Measurements from ENCODE around the gene FGF11. TPM values are rescaled to one million over a fixed set of nuclear protein-coding genes. Genes with fewer than 3 reads are reported as not detected.

FGF11 gene
- total and polyA plus RNA-seq, 3 experiments from 2014 or later = 0.12 to 1.1 (median 0.85) TPM

DNA sequence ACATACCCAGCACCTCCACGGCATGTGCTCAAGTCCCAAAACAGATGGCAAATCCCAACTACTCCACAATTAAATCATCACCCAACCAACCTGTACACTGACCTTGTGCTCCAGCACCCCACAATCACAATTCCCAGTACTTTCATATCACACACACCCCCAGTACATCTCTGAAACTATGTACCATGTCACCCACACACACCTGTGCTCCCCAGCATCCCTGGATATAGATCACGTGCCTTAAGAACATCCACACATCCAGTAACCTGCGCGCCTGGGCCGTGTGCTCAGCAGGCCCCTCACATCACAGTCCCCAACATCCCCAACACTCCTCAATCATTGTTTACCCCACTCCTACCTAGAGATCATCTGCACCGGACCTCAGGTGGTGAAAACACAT is 29.6 kb upstream of the FGF11 start:
- Histone ChIP-seq H3K36me3 (ENCODE audit: insufficient read depth, low read length) (no peaks in the 10 kb centered on the region), H3K27me3 (ENCODE audit: insufficient read depth, low read length, poor library complexity, severe bottlenecking) (no peaks in the 10 kb centered on the region), H3K4me1 (ENCODE audit: insufficient read depth, low read length) (peaks cover 8% of the 10 kb centered on the region), H3K4me3 (ENCODE audit: low read length) (no peak overlapping the region), H3K9me3 (ENCODE audit: low read length) (no peaks in the 10 kb centered on the region), H3K27ac (ENCODE audit: low read depth, low read length) (no peak overlapping the region)
- Mint-ChIP-seq H3K27ac (peak overlapping the region in 3 of 8 donors; percentile 0 to 43 (median 31)), H3K36me3 (no peaks in the 10 kb centered on the region), H3K9me3 (no peaks in the 10 kb centered on the region), H3K4me3 (peak overlapping the region in 1 of 7 donors; percentile 78), H3K27me3 (peaks cover 0 to 6% of the 10 kb centered on the region in 2 donors), H3K4me1 (peaks cover 8 to 24% (median 8%) of the 10 kb centered on the region in 3 donors)
- POLR2A ChIA-PET = no interaction called here
- DNase-seq = no peak
- CTCF ChIA-PET = interaction anchor here (1.8 kb wide), 1 partner anchor 27 kb away, joined by 7 read pairs; no protein-coding TSS in a partner anchor

DNA sequence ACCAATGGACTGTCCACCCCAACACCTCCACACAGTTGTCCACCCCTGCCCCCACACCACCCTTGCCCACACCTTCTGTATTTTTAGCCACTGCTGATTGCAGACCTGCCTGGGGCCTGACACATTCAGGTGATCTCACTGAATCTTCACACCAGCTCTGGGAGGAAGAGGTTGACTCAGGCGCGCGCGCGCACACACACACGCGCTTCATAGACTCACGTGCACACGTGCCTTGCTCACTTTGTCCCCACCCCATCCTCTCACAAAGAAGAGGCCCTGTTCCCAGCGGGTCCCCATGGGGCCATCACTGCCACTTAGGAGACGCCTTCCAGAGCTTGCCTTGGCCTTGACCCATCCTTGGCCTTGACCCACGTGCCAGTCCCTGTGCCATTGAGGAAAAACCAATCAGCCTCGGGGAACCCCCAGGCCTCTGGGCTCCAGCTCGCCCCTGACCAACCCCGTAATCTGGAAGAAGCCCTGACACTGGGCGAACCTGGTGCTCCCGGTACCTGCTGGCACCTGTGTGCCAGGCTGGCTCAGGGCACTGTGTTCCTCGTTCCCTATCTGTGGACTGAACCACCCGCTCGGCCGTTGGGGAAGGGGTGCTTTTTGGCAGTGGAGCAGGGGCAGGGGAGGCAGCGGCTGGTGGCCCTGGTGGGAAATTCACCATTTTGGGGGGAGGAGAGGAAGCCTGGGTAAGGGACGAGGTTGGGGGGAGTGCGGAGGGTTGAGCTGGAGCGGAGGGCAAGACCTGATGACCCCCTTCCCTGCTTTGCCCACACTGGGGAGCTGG is 28.5 kb upstream of the FGF11 start:
- H3K27ac ChIP-seq (ENCODE audit: low read depth, low read length) = no peak overlapping the region
- no peaks in the 10 kb centered on the region for H3K4me1 ChIP-seq (ENCODE audit: insufficient read depth, low read length)
- H3K36me3 Mint-ChIP-seq = no peaks in the 10 kb centered on the region
- H3K9me3 Mint-ChIP-seq = no peaks in the 10 kb centered on the region
- H3K4me3 Mint-ChIP-seq = peak overlapping the region in 1 of 7 donors; percentile 37
- no peaks in the 10 kb centered on the region for H3K36me3 ChIP-seq (ENCODE audit: insufficient read depth, low read length)
- H3K9me3 ChIP-seq (ENCODE audit: low read length) = no peaks in the 10 kb centered on the region
- no peak overlapping the region for H3K4me3 ChIP-seq (ENCODE audit: low read length)
- no peak for DNase-seq
- H3K27me3 ChIP-seq (ENCODE audit: insufficient read depth, low read length, poor library complexity, severe bottlenecking) = no peaks in the 10 kb centered on the region
- H3K4me1 Mint-ChIP-seq = peaks cover 5 to 17% (median 8%) of the 10 kb centered on the region in 3 donors
- CTCF ChIA-PET = no interaction called here
- peaks cover 0 to 6% of the 10 kb centered on the region in 2 donors for H3K27me3 Mint-ChIP-seq
- POLR2A ChIA-PET = no interaction called here
- peak overlapping the region in 1 of 8 donors; percentile 38 for H3K27ac Mint-ChIP-seq

DNA sequence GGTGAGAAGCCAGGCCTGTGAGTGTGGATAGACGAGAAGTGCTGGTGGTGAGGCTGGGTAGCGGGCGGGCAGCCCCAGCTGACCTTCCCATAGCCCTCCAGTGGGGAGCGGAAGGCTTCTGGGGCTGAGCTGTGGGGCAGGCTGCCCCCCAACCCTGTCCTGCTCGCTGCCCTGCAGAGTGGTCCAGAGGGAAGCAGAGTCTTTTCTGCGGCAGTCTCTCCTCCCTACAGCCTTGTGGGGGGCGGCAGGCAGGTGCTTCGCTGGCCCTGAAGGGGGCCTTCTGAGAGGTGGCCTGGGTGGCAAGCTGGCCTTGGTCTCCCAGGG is 27.9 kb upstream of the FGF11 start:
- no peaks in the 10 kb centered on the region for H3K27me3 ChIP-seq (ENCODE audit: insufficient read depth, low read length, poor library complexity, severe bottlenecking)
- Mint-ChIP-seq H3K36me3 (no peaks in the 10 kb centered on the region), H3K9me3 (no peaks in the 10 kb centered on the region), H3K4me1 (peaks cover 0 to 13% (median 8%) of the 10 kb centered on the region in 3 donors), H3K27me3 (peaks cover 0 to 4% of the 10 kb centered on the region in 2 donors), H3K4me3 (no peak overlapping the region), H3K27ac (no peak overlapping the region)
- no peaks in the 10 kb centered on the region for H3K36me3 ChIP-seq (ENCODE audit: insufficient read depth, low read length)
- H3K27ac ChIP-seq (ENCODE audit: low read depth, low read length) = no peak overlapping the region
- H3K4me1 ChIP-seq (ENCODE audit: insufficient read depth, low read length) = no peaks in the 10 kb centered on the region
- no peak for DNase-seq
- ChIA-PET CTCF (no interaction called here), POLR2A (no interaction called here)
- H3K4me3 ChIP-seq (ENCODE audit: low read length) = no peak overlapping the region
- H3K9me3 ChIP-seq (ENCODE audit: low read length) = no peaks in the 10 kb centered on the region

DNA sequence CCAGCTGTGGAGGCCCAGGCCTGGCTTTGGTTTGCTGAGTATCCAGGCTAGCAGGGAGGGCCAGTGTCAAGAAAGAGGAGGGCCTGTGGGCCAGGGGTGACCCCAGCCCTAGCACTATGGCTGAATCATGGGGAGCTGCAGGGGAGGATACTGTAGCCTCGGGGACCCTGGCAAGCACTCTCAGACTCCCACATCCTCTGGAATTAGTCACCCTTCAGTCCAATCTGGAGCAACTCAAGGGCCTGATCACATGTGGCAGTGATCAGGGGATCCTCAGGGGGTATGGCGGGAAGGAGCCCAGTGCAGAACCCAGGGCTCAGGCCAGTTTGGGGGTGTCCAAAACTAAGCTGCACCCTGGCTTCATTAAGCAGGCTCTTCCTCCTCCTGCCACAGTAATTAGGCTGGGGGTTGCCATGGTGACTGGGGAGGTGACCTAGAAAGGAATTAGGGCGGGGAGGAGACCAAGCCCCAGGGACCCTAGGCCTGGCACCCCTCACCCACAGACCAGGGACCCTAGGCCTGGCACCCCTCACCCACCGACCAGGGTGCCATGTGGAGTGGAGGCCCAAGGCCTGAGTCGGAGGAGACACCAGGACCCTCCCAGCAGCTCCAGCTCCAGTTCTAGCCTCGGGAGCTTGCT is 25.8 kb upstream of the FGF11 start:
- H3K4me1 Mint-ChIP-seq = peaks cover 0 to 8% (median 6%) of the 10 kb centered on the region in 3 donors
- Histone ChIP-seq H3K27me3 (ENCODE audit: insufficient read depth, low read length, poor library complexity, severe bottlenecking) (no peaks in the 10 kb centered on the region), H3K27ac (ENCODE audit: low read depth, low read length) (no peak overlapping the region), H3K36me3 (ENCODE audit: insufficient read depth, low read length) (no peaks in the 10 kb centered on the region), H3K9me3 (ENCODE audit: low read length) (no peaks in the 10 kb centered on the region), H3K4me1 (ENCODE audit: insufficient read depth, low read length) (no peaks in the 10 kb centered on the region), H3K4me3 (ENCODE audit: low read length) (no peak overlapping the region)
- H3K9me3 Mint-ChIP-seq = no peaks in the 10 kb centered on the region
- POLR2A ChIA-PET = no interaction called here
- no peak overlapping the region for H3K4me3 Mint-ChIP-seq
- peaks cover 0 to 1% (median 0%) of the 10 kb centered on the region in 3 donors for H3K36me3 Mint-ChIP-seq
- CTCF ChIA-PET = interaction anchor here (1.3 to 2.2 kb wide), 2 partner anchors 24 to 57 kb away, joined by 3 to 6 read pairs; no protein-coding TSS in a partner anchor
- no peak overlapping the region for H3K27ac Mint-ChIP-seq
- no peak for DNase-seq
- H3K27me3 Mint-ChIP-seq = peaks cover 0 to 4% of the 10 kb centered on the region in 2 donors

DNA sequence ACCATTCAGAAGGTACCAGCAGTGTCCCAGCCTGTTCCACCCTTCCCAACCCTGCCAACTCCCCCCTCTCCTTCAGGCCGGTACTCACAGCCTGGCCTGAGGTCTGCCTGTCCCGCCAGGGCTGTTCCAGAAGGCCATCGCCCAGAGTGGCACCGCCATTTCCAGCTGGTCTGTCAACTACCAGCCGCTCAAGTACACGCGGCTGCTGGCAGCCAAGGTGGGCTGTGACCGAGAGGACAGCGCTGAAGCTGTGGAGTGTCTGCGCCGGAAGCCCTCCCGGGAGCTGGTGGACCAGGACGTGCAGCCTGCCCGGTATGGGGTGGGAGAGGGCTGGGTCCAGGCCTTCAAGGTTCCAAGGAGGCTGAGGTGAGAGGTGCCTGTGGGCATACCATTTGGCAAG is 24.5 kb upstream of the FGF11 start:
- no peaks in the 10 kb centered on the region for H3K9me3 Mint-ChIP-seq
- ChIA-PET POLR2A (no interaction called here), CTCF (interaction anchor here (1.3 kb wide), 1 partner anchor 22 kb away, joined by 3 read pairs; no protein-coding TSS in a partner anchor)
- Histone ChIP-seq H3K4me1 (ENCODE audit: insufficient read depth, low read length) (no peaks in the 10 kb centered on the region), H3K9me3 (ENCODE audit: low read length) (no peaks in the 10 kb centered on the region), H3K36me3 (ENCODE audit: insufficient read depth, low read length) (no peaks in the 10 kb centered on the region), H3K4me3 (ENCODE audit: low read length) (no peak overlapping the region), H3K27me3 (ENCODE audit: insufficient read depth, low read length, poor library complexity, severe bottlenecking) (no peaks in the 10 kb centered on the region), H3K27ac (ENCODE audit: low read depth, low read length) (no peak overlapping the region)
- no peak for DNase-seq
- H3K4me1 Mint-ChIP-seq = peaks cover 0 to 2% (median 0%) of the 10 kb centered on the region in 3 donors
- peaks cover 0 to 1% (median 0%) of the 10 kb centered on the region in 3 donors for H3K36me3 Mint-ChIP-seq
- H3K27ac Mint-ChIP-seq = no peak overlapping the region
- peaks cover 4 to 5% of the 10 kb centered on the region in 2 donors for H3K27me3 Mint-ChIP-seq
- no peak overlapping the region for H3K4me3 Mint-ChIP-seq

DNA sequence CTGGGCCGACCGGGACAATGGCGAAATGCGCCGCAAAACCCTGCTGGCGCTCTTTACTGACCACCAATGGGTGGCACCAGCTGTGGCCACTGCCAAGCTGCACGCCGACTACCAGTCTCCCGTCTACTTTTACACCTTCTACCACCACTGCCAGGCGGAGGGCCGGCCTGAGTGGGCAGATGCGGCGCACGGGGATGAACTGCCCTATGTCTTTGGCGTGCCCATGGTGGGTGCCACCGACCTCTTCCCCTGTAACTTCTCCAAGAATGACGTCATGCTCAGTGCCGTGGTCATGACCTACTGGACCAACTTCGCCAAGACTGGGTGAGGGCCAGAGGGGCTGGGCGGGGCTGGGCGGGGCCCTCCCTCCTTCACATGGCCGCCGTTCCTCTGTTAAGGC is 23.5 kb upstream of the FGF11 start:
- no peak for DNase-seq
- POLR2A ChIA-PET = no interaction called here
- Histone ChIP-seq H3K27me3 (ENCODE audit: insufficient read depth, low read length, poor library complexity, severe bottlenecking) (no peaks in the 10 kb centered on the region), H3K36me3 (ENCODE audit: insufficient read depth, low read length) (no peaks in the 10 kb centered on the region), H3K27ac (ENCODE audit: low read depth, low read length) (no peak overlapping the region), H3K4me3 (ENCODE audit: low read length) (no peak overlapping the region), H3K4me1 (ENCODE audit: insufficient read depth, low read length) (no peaks in the 10 kb centered on the region), H3K9me3 (ENCODE audit: low read length) (no peaks in the 10 kb centered on the region)
- Mint-ChIP-seq H3K4me1 (peaks cover 0 to 2% (median 0%) of the 10 kb centered on the region in 3 donors), H3K9me3 (no peaks in the 10 kb centered on the region), H3K4me3 (no peak overlapping the region), H3K36me3 (peaks cover 0 to 1% (median 0%) of the 10 kb centered on the region in 3 donors), H3K27me3 (peaks cover 1 to 6% of the 10 kb centered on the region in 2 donors), H3K27ac (no peak overlapping the region)
- CTCF ChIA-PET = no interaction called here

DNA sequence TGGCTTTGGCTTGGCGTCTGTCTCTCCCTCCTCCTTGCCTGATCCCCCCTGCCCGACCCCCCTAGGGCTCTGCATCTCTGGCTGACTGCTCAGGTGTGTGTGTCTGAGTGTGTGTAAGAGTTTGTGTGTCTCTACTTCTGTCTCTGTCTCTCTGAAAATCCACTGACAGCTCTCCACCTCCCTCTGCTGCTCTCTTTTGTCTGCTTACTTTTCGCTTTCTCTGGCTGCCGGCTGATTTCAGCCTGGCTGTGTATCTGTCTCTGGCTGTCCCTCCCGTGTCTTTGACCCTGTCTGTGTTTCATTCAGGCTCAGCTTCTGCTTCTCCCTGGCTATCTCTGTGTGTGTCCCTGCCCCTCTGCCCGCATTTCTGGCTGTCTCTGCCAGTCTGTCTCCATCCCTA is 23.0 kb upstream of the FGF11 start:
- Mint-ChIP-seq H3K36me3 (peaks cover 0 to 1% (median 0%) of the 10 kb centered on the region in 3 donors), H3K27me3 (peaks cover 1 to 6% of the 10 kb centered on the region in 2 donors), H3K4me3 (no peak overlapping the region), H3K4me1 (peaks cover 0 to 2% (median 0%) of the 10 kb centered on the region in 3 donors), H3K27ac (peak overlapping the region in 1 of 8 donors; percentile 10), H3K9me3 (no peaks in the 10 kb centered on the region)
- CTCF ChIA-PET = no interaction called here
- H3K36me3 ChIP-seq (ENCODE audit: insufficient read depth, low read length) = no peaks in the 10 kb centered on the region
- DNase-seq = no peak
- H3K27ac ChIP-seq (ENCODE audit: low read depth, low read length) = no peak overlapping the region
- POLR2A ChIA-PET = no interaction called here
- H3K4me1 ChIP-seq (ENCODE audit: insufficient read depth, low read length) = no peaks in the 10 kb centered on the region
- H3K9me3 ChIP-seq (ENCODE audit: low read length) = no peaks in the 10 kb centered on the region
- H3K27me3 ChIP-seq (ENCODE audit: insufficient read depth, low read length, poor library complexity, severe bottlenecking) = no peaks in the 10 kb centered on the region
- H3K4me3 ChIP-seq (ENCODE audit: low read length) = no peak overlapping the region

DNA sequence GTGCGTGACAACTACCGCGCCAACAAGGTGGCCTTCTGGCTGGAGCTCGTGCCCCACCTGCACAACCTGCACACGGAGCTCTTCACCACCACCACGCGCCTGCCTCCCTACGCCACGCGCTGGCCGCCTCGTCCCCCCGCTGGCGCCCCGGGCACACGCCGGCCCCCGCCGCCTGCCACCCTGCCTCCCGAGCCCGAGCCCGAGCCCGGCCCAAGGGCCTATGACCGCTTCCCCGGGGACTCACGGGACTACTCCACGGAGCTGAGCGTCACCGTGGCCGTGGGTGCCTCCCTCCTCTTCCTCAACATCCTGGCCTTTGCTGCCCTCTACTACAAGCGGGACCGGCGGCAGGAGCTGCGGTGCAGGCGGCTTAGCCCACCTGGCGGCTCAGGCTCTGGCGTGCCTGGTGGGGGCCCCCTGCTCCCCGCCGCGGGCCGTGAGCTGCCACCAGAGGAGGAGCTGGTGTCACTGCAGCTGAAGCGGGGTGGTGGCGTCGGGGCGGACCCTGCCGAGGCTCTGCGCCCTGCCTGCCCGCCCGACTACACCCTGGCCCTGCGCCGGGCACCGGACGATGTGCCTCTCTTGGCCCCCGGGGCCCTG is 22.2 kb upstream of the FGF11 start:
- Histone ChIP-seq H3K27me3 (ENCODE audit: insufficient read depth, low read length, poor library complexity, severe bottlenecking) (no peaks in the 10 kb centered on the region), H3K4me3 (ENCODE audit: low read length) (no peak overlapping the region), H3K4me1 (ENCODE audit: insufficient read depth, low read length) (no peaks in the 10 kb centered on the region), H3K9me3 (ENCODE audit: low read length) (no peaks in the 10 kb centered on the region), H3K36me3 (ENCODE audit: insufficient read depth, low read length) (no peaks in the 10 kb centered on the region), H3K27ac (ENCODE audit: low read depth, low read length) (no peak overlapping the region)
- no peak for DNase-seq
- CTCF ChIA-PET = no interaction called here
- POLR2A ChIA-PET = no interaction called here
- Mint-ChIP-seq H3K27ac (no peak overlapping the region), H3K4me1 (peaks cover 0 to 2% (median 0%) of the 10 kb centered on the region in 3 donors), H3K27me3 (peaks cover 1 to 6% of the 10 kb centered on the region in 2 donors), H3K9me3 (no peaks in the 10 kb centered on the region), H3K36me3 (peaks cover 0 to 1% (median 0%) of the 10 kb centered on the region in 3 donors), H3K4me3 (no peak overlapping the region)

Measured in CD8-positive, alpha-beta memory T cell (primary cell).